ENCODE results near the gene SEPSECS. TPM values are rescaled to one million over a fixed set of nuclear protein-coding genes. Genes with fewer than 3 reads are reported as not detected.

Gene SEPSECS
- 2.8 and 6.1 TPM in 2 replicates for total RNA-seq

DNA sequence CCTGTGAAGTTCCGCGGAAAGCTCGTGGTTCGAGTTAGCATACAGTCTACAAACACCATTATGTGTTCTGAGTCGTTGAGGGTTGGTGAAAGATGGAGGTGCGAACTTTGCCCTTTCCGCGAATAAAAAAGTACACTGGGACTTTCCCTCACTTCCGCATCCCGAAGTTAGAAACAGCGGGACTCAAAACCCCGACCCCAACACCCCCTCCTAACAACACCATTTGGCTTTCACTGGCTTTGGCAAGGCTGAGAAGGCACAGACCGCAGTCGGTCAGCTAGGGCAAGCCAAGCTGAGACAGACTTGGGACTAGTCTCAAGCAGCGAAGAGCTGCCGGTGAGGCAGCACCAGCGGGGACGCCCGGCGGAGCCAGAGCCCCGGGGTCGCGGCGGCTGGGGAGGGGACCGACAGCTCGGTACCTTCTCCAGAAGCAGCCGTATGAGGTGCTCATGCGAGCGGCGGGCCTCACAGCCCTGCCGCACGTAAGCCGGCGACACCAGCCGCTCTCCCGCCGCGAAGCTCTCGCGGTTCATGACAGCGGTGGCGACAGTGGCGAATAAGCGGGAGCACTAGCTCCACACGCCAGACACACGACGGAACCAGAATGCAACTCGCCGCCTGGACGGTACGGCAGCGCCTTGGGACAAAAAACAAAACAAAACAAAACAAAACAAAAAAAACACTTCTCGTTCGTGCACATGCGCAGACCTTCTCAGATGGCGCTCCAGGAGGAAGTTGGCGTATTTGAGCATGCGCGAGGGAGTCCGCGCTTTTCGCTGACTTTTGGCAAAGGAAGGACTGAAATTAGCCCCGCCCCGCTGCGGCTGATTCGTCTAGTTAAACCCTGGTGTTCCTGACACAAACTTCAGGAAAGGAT, at the start of gene SEPSECS:
TSS of gene SEPSECS (minus strand) at position 613 of the 877 bp plus-strand sequence. CDS start at position 533, 80 bp downstream.

Other genes starting within 250 kb of the SEPSECS start
- 5.4 and 5.7 TPM in 2 replicates for gene CCDC149, start 247.4 kb downstream of the SEPSECS start, total RNA-seq
- 0.81 TPM in 1 of 2 replicates, not detected in the other for gene LGI2, start 129.5 kb downstream of the SEPSECS start, total RNA-seq
- 11.9 and 25.3 TPM in 2 replicates for gene PI4K2B, start 73.6 kb upstream of the SEPSECS start, total RNA-seq
- gene ZCCHC4, start 152.3 kb upstream of the SEPSECS start, total RNA-seq: 3.6 and 5.2 TPM in 2 replicates
- 14.4 and 17.7 TPM in 2 replicates for gene ANAPC4, start 216.8 kb upstream of the SEPSECS start, total RNA-seq